ENCODE results near the gene HSP90AB1.

HSP90AB1 gene

GRCh38 chr6:44246663-44247337 is at the start of gene HSP90AB1:
Gene HSP90AB1 (plus strand): TSS chr6:44247101. CDS start chr6:44248630, 1,529 bp downstream.
- DNase-seq, result peak; percentile 100

- DNase-seq, result no peak
Measured at GRCh38 chr6:44198684-44199083, 48.2 kb upstream of the HSP90AB1 start.

GRCh38 chr6:44199883-44200282 is 47.0 kb upstream of the HSP90AB1 start:
- no peak for DNase-seq

GRCh38 chr6:44201200-44201599 is 45.7 kb upstream of the HSP90AB1 start:
- no peak for DNase-seq

- no peak for DNase-seq
Measured at GRCh38 chr6:44201638-44202303, 45.1 kb upstream of the HSP90AB1 start.

- DNase-seq, result no peak
Measured at GRCh38 chr6:44202332-44202971, 44.4 kb upstream of the HSP90AB1 start.

- DNase-seq, result no peak
Measured at GRCh38 chr6:44202972-44203750, 43.7 kb upstream of the HSP90AB1 start.

GRCh38 chr6:44203955-44204354 is 42.9 kb upstream of the HSP90AB1 start:
- no peak for DNase-seq

- DNase-seq, result no peak
Measured at GRCh38 chr6:44207966-44208365, 38.9 kb upstream of the HSP90AB1 start.

- no peak for DNase-seq
Measured at GRCh38 chr6:44211284-44211683, 35.6 kb upstream of the HSP90AB1 start.

- no peak for DNase-seq
Measured at GRCh38 chr6:44214307-44214706, 32.6 kb upstream of the HSP90AB1 start.

GRCh38 chr6:44216677-44217331 is 30.1 kb upstream of the HSP90AB1 start, which contains the start of gene MYMX:
Gene MYMX (plus strand): TSS chr6:44216926. CDS start chr6:44217472, 546 bp downstream.
- DNase-seq, result peak; percentile 72

GRCh38 chr6:44217332-44218143 is 29.4 kb upstream of the HSP90AB1 start:
- DNase-seq, result no peak

- peak; percentile 98 for DNase-seq
Measured at GRCh38 chr6:44219053-44219814, 27.7 kb upstream of the HSP90AB1 start.

- peak; percentile 88 for DNase-seq
Measured at GRCh38 chr6:44219815-44220784, 26.8 kb upstream of the HSP90AB1 start.

GRCh38 chr6:44220913-44221290 is 26.0 kb upstream of the HSP90AB1 start:
- DNase-seq, result no peak

- DNase-seq, result peak; percentile 89
Measured at GRCh38 chr6:44221291-44221960, 25.5 kb upstream of the HSP90AB1 start.

- no peak for DNase-seq
Measured at GRCh38 chr6:44221961-44222335, 25.0 kb upstream of the HSP90AB1 start.
